NCI-H2196 treated with DMSO at 0.1 percent for 48 hours (cell line): ENCODE data around the gene KBTBD2.
A peak's percentile ranks its signal among the peaks of the same experiment; 100 is the strongest.
"Not testable (repeated sequence)": the region's sequence is repeated elsewhere in the genome, so short reads cannot be mapped to it uniquely, and the experiment has no call there.

Experiments used
- DNase-seq: peaks from one replicate; lab custom pipeline; 2025; ENCODE audit not compliant: unreplicated experiment; lab: John Stamatoyannopoulos, UW

The KBTBD2 gene

GRCh38 chr7:32891043-32891799, at the start of gene KBTBD2:
Gene KBTBD2 (minus strand): TSS chr7:32891760. CDS start chr7:32879604, 12,156 bp downstream.
- peak; percentile 84 for DNase-seq

GRCh38 chr7:32941181-32941580, 49.6 kb upstream of the KBTBD2 start:
- DNase-seq: no peak

- DNase-seq: no peak
Measured at GRCh38 chr7:32937344-32938174, 46.0 kb upstream of the KBTBD2 start.

- DNase-seq: no peak
Measured at GRCh38 chr7:32936689-32937088, 45.1 kb upstream of the KBTBD2 start.

GRCh38 chr7:32935558-32935957, 44.0 kb upstream of the KBTBD2 start:
- DNase-seq: no peak

- DNase-seq: no peak
Measured at GRCh38 chr7:32930378-32930777, 38.8 kb upstream of the KBTBD2 start.

GRCh38 chr7:32929430-32930143, 38.0 kb upstream of the KBTBD2 start:
- DNase-seq: no peak

GRCh38 chr7:32928785-32929298, 37.3 kb upstream of the KBTBD2 start:
- DNase-seq: no peak

- DNase-seq: no peak
Measured at GRCh38 chr7:32921896-32922295, 30.3 kb upstream of the KBTBD2 start.

GRCh38 chr7:32916994-32917393, 25.4 kb upstream of the KBTBD2 start:
- not testable (repeated sequence) for DNase-seq

- no peak for DNase-seq
Measured at GRCh38 chr7:32916006-32916405, 24.4 kb upstream of the KBTBD2 start.

GRCh38 chr7:32915041-32915536, 23.5 kb upstream of the KBTBD2 start:
- DNase-seq: no peak

GRCh38 chr7:32914184-32914583, 22.6 kb upstream of the KBTBD2 start:
- DNase-seq: no peak

- no peak for DNase-seq
Measured at GRCh38 chr7:32910195-32910594, 18.6 kb upstream of the KBTBD2 start.

GRCh38 chr7:32905175-32905662, 13.7 kb upstream of the KBTBD2 start:
- no peak for DNase-seq

- DNase-seq: no peak
Measured at GRCh38 chr7:32901629-32902028, 10.1 kb upstream of the KBTBD2 start.

GRCh38 chr7:32900433-32900995, 9.0 kb upstream of the KBTBD2 start:
- DNase-seq: no peak

GRCh38 chr7:32897376-32897775, 5.8 kb upstream of the KBTBD2 start:
- DNase-seq: not testable (repeated sequence)

GRCh38 chr7:32896564-32897347, 5.2 kb upstream of the KBTBD2 start:
- no peak for DNase-seq

GRCh38 chr7:32894171-32894570, 2.6 kb upstream of the KBTBD2 start:
- no peak for DNase-seq
